Muscle of leg (tissue), 11 donors: ENCODE measurements around the gene PRTFDC1. TPM values are rescaled to one million over a fixed set of nuclear protein-coding genes. Genes with fewer than 3 reads are reported as not detected.
A peak's percentile ranks its signal among the peaks of the same experiment; 100 is the strongest.

Experiments
- DNase-seq: peaks from one replicate; pipeline ENCODE4 v3.0.0; 2013
- H3K27ac ChIP-seq: one replicate; pipeline ENCODE4 v1.5.1; 2013; ENCODE audit warnings: mild to moderate bottlenecking, low read length, control low read depth
- H3K27me3 ChIP-seq: one replicate; pipeline ENCODE4 v1.6.1; 2013; ENCODE audit warnings: low read length; ENCODE audit not compliant: control insufficient read depth, insufficient read depth
- H3K36me3 ChIP-seq: one replicate; pipeline ENCODE4 v1.6.1; 2013; ENCODE audit warnings: low read length; ENCODE audit not compliant: control insufficient read depth, insufficient read depth
- H3K4me1 ChIP-seq: one replicate; pipeline ENCODE4 v1.6.1; 2013; ENCODE audit warnings: low read length; ENCODE audit not compliant: control insufficient read depth, insufficient read depth
- H3K4me3 ChIP-seq: one replicate; pipeline ENCODE4 v1.5.1; 2013; ENCODE audit warnings: low read length, control low read depth
- H3K9me3 ChIP-seq: replicated peaks from 2 replicates; pipeline ENCODE4 v1.6.1; 2013; ENCODE audit warnings: low read depth, low read length; ENCODE audit not compliant: control insufficient read depth
- WGBS: methylation state at CpG from one replicate; pipeline ENCODE4 v1.1.5; 2013; ENCODE audit warnings: missing lambda C conversion rate; ENCODE audit not compliant: insufficient coverage; 5-methylcytosine and 5-hydroxymethylcytosine counted together
- polyA plus RNA-seq, 8 donors: library from polyadenylated mRNA; unstranded; fragments of 120-200 nt; gene quantifications; one replicate each; pipeline versions ENCODE4 v1.2.1 to v1.2.3, GENCODE V29; 2013; ENCODE audit warnings: inconsistent platforms in 1 of 8, low replicate concordance in 1 of 8; ENCODE audit not compliant: insufficient read length in 8 of 8, insufficient read depth in 1 of 8
- total RNA-seq: library from RNA; stranded (reverse); fragments of 120-200 nt; gene quantifications from one replicate; pipeline ENCODE4 v1.2.4, GENCODE V29; 2013

Gene PRTFDC1
- total and polyA plus RNA-seq, 9 donors, result 12.6 to 21.6 (median 16.2) TPM

DNA sequence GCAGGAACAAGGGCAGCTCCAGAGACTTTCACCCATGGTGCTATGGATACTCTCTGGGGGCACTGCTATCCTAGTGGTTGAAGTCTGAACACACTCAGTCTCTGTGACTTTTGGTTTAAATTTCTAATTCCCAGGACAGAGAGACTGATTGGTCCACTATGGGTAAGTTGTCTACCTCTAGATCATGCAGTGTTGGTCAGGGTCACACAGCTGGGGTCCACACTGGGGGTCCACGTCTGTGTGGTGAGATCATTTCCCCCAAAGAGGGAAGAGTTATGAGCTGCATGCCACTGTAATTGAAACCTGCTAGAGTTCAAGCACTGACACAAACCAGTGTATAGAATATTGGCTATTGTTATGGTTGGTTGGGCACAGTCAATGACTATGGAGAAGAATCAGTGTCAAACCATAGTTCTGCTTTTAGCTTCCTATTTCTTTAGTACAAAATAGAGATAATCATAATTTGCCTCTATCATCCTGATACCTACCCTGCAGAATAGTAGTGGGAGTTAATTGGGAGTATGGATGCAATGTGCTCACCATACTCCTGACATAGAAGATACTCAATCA lies 101.6 kb downstream of the PRTFDC1 start:
- H3K9me3 ChIP-seq, result no peaks in the 10 kb centered on the region
- H3K36me3 ChIP-seq, result peaks cover 3% of the 10 kb centered on the region
- no CpG with 5 or more reads among the region's 1 CpG for WGBS
- DNase-seq, result no peak
- H3K27ac ChIP-seq, result no peak overlapping the region
- peaks cover 11% of the 10 kb centered on the region for H3K4me1 ChIP-seq
- H3K27me3 ChIP-seq, result no peaks in the 10 kb centered on the region
- H3K4me3 ChIP-seq, result no peak overlapping the region

DNA sequence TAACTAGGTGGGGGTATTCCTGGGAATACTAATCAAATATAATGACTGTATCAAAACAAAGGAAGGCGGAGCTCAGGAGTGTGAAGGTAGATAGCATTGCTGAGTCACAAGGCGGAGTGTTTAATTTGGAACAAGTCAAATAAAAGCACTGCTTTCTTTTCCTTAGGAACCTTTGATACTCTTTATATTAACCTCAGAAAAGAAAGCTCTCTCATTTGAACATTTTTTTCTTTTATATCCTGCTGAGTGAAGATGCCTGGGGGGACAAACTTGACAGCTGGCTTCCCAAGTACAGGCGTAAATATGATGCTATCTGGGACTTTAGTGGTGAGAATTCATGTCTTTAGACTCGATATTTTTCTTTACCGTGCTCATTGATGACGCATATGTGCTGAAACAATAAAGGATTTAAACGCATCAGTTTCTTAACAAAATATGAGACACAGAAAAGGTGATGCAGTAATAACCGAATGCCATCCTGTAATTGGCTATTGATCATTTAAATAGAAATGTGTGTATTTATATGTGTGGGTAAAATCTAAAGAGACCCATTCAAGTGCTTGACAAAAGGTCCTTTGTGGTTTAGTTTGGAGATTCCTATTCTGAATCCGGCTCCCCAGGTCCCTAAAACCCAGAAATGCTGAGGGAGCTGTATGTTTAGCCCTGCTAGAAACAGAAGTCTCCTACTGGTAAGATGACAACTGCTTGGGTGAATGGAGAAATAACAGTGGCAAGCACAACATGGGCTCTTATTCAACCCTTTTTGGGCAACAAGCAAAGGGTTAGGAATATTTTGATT lies 102.7 kb downstream of the PRTFDC1 start:
- no peaks in the 10 kb centered on the region for H3K27me3 ChIP-seq
- 60% methylated on average over 1 of the region's 9 CpGs for WGBS
- no peak overlapping the region for H3K4me3 ChIP-seq
- peaks cover 11% of the 10 kb centered on the region for H3K4me1 ChIP-seq
- peaks cover under 1% of the 10 kb centered on the region for H3K36me3 ChIP-seq
- H3K27ac ChIP-seq, result no peak overlapping the region
- DNase-seq, result no peak
- H3K9me3 ChIP-seq, result no peaks in the 10 kb centered on the region

DNA sequence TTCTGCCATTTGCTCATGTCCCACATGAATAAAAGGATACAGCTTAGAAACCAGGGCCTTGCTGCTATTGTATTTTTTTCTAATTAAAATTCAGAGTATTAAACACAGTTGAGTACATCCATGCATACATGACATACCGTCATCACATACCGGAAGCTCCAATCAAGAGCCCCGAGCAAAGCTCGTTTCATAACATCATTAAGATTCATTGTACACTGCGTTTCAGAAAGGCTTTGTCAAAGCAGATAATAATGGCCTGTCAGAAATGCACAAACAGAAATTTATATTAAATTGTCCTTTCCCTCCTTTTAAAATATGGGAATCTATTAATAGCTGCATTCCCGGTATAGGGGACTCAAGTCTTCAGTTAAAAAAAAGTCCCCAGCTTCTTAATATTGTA lies 103.4 kb downstream of the PRTFDC1 start:
- no peak overlapping the region for H3K4me3 ChIP-seq
- DNase-seq, result no peak
- H3K27me3 ChIP-seq, result no peaks in the 10 kb centered on the region
- H3K4me1 ChIP-seq, result peaks cover 11% of the 10 kb centered on the region
- H3K9me3 ChIP-seq, result no peaks in the 10 kb centered on the region
- no peak overlapping the region for H3K27ac ChIP-seq
- 88% methylated on average over 3 of the region's 6 CpGs for WGBS
- no peaks in the 10 kb centered on the region for H3K36me3 ChIP-seq

DNA sequence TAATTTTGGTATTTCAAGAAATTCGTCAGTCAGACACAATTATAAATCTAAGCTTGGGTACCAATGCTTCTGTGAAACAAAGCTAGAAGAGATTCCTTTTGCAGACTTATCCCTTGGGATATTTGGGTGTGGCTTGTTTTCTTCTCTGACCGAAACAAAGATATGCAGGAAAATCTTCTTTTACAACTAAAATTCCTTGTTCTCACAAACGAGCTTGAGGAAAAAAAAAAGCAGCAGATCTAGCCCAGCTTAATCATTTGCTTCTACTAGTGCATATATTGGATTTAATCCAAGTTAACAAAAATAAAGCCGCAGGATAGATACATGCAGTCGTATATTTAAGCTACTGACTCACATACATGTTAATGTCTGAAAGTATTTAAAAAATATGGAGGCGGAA lies 104.2 kb downstream of the PRTFDC1 start:
- no peaks in the 10 kb centered on the region for H3K36me3 ChIP-seq
- H3K27ac ChIP-seq, result peak overlapping the region; percentile 17
- H3K9me3 ChIP-seq, result no peaks in the 10 kb centered on the region
- peaks cover 11% of the 10 kb centered on the region for H3K4me1 ChIP-seq
- peak; percentile 77 for DNase-seq
- H3K4me3 ChIP-seq, result no peak overlapping the region
- WGBS, result no CpG with 5 or more reads among the region's 6 CpGs
- no peaks in the 10 kb centered on the region for H3K27me3 ChIP-seq

DNA sequence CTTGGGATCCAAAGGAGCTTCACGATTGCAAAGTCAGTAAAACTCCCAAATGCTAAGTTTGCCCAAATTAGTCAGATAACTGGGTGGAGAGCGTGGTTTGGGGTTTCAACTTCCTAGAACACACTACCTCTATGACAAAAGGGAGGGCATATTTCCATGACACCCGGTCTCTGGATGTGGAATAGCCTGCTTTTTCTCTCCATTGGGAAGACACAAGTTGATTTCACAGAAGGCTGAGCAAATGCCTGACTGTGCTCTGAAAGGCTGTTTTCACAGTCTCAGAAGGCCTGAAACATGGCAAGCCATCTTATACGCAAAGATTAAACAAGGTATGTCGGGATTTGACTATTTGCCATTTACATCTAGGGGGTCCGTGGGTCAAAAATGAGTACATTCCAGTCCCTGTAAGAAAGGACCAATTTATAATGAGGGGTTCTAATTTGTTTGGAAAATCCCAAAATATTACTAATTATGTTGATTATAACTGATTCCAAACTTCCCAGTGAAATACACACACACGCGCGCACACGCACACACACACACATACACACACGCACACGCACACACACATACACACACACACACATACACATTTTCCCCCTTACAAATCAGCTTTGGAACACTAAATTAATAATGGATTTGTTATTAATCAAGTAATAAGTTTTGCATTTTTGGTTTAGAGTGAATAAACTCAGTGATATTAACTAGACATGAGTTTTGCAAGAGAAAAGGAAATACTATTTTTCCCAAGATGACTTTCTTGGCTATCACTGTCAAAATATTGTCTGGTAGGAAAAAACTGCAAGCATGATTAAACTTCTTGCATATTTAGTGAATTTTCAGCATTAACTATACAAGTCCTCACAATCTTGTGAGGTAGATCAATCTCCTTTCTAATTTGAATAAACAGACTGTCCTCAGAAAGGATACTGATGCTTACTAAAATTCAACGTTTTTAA lies 105.0 kb downstream of the PRTFDC1 start:
- 25% methylated on average over 2 of the region's 13 CpGs for WGBS

DNA sequence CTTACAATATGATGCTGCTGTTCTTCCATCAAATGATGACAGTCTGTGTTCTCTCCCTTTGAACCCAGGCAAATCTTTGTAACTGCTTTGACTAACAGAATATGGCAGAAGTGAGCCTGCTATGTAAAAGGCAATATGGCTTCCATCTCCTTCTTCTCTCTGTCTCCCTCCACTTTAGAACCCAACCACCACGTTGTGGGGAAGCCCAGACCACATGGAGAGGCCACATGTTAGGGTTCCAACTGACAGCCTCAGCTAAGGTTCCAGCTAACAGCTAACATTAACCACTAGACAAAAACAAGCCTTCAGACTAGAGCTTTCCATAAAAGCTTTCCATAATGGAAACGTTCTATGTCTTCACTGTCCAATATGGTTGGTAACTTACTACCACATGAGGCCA lies 107.7 kb downstream of the PRTFDC1 start:
- no peak for DNase-seq
- Histone ChIP-seq H3K36me3 (no peaks in the 10 kb centered on the region), H3K4me3 (no peak overlapping the region), H3K27me3 (no peaks in the 10 kb centered on the region), H3K4me1 (peaks cover 11% of the 10 kb centered on the region), H3K9me3 (no peaks in the 10 kb centered on the region), H3K27ac (no peak overlapping the region)
- 85% methylated on average over 1 of the region's 2 CpGs for WGBS

More for the DNA sequence above, 105.0 kb downstream of the PRTFDC1 start:
- Histone ChIP-seq H3K4me1 (peaks cover 11% of the 10 kb centered on the region), H3K4me3 (no peak overlapping the region), H3K27me3 (no peaks in the 10 kb centered on the region), H3K9me3 (no peaks in the 10 kb centered on the region), H3K27ac (peak overlapping the region; percentile 65), H3K36me3 (no peaks in the 10 kb centered on the region)
- peak; percentile 86 for DNase-seq

DNA sequence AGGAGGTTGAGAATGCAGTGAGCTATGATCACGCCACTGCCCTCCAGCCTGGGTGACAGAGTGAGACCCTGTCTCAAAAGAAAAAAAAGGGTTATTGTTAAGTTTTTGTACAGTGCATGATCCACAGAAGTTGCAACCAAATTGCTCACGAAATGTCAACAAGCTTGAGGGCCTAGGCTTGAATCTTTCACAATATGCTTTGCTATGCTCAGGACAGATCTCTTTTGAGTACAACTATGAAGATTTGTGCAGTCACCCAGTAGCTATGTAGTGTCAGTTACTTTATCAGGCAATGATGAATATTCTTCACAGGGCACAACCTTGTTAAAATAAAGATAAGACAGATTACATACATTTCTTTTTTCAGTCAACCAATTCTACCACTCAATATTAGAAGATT lies 109.2 kb downstream of the PRTFDC1 start:
- Histone ChIP-seq H3K4me3 (no peak overlapping the region), H3K27ac (no peak overlapping the region), H3K27me3 (no peaks in the 10 kb centered on the region), H3K9me3 (no peaks in the 10 kb centered on the region), H3K36me3 (no peaks in the 10 kb centered on the region), H3K4me1 (peaks cover 11% of the 10 kb centered on the region)
- 75% methylated on average over 1 of the region's 2 CpGs for WGBS
- no peak for DNase-seq

DNA sequence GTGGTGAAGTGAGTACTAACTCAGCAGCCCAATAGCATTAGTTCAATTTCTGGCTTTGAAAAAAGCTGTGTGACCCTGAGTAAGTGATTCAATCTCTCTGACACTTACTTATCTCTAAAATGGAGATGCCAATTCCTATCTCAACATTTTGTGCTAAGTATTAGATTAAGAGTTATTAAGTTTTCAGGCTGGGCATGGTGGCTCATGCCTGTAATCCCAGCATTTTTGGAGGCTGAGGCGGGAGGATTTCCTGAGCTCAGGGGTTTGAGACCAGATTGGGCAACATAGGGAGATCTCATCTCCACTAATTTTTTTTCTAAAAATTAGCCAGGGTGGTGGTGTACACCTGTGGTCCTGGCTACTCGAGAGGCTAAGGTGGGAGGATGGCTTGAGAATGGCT lies 109.5 kb downstream of the PRTFDC1 start:
- Histone ChIP-seq H3K27me3 (no peaks in the 10 kb centered on the region), H3K9me3 (no peaks in the 10 kb centered on the region), H3K36me3 (no peaks in the 10 kb centered on the region), H3K27ac (no peak overlapping the region), H3K4me1 (peaks cover 11% of the 10 kb centered on the region), H3K4me3 (no peak overlapping the region)
- WGBS, result no CpG with 5 or more reads among the region's 2 CpGs
- DNase-seq, result no peak

DNA sequence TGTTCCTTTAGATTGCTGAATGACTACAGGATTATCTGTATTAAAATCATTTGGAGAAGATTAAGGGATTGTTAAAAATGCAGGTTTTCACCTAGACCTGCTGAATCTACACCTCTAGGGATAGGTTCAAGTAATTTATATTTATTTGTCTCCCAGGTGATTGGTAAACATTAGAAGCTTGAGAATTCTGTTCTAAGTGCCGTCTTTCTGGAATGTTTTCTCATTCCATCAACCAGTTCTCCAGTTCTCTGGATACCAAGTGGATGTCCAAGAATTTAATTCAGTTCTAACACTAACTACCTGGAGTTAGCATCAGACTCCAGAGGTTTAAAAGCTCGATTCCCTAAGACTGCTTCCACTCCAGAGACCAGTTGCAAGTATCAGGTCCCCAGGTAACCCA lies 110.9 kb downstream of the PRTFDC1 start:
- Histone ChIP-seq H3K27ac (no peak overlapping the region), H3K36me3 (no peaks in the 10 kb centered on the region), H3K4me3 (no peak overlapping the region), H3K9me3 (no peaks in the 10 kb centered on the region), H3K4me1 (peaks cover 4% of the 10 kb centered on the region), H3K27me3 (no peaks in the 10 kb centered on the region)
- no peak for DNase-seq
- 25% methylated on average over 2 of the region's 2 CpGs for WGBS

DNA sequence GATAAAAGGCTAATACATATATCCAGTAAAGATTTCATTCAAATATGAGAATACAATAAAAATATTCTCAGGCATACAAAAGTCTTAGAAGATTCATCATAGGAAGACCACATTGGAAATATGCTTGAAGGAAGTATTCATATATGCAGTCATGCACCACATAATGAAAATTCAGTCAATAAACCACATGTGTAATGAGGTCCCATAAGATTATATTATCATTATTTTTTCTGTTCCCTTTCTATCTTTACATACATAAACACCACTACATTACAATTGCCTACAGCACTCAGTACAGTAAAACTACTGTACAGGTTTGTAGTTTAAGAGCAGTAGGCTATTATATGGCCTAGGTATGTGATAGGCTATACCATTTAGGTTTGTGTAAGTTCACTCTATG lies 111.6 kb downstream of the PRTFDC1 start:
- Histone ChIP-seq H3K27me3 (no peaks in the 10 kb centered on the region), H3K4me1 (no peaks in the 10 kb centered on the region), H3K27ac (no peak overlapping the region), H3K9me3 (no peaks in the 10 kb centered on the region), H3K4me3 (no peak overlapping the region), H3K36me3 (no peaks in the 10 kb centered on the region)
- no peak for DNase-seq
